Measurements from ENCODE around the gene SLC18B1.

DNA sequence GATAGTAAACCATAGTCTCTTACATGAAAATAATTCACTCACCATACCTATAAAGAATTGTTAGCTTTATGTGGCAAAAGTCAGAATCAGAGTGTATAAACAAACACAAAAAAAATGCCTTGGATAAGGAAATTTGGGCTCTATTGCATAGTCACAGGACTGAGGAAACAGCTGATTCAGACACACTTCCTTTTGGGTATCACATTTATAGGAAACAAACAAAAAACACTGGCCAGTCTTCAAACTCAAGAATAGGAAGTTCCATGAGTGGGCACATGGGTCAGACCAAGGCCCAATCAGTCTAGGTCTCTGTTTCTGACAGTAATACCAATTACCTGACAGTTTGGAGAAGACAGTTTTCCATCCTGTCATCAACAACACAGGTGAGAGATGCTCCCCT is 8.0 kb downstream of the SLC18B1 start:
- TF ChIP-seq SIN3B (IDR thresholded peaks at IDR 0.05; ENCODE audit: low read length) (no peak), ESRRA (CRISPR knock-in tag; IDR thresholded peaks at IDR 0.05; ENCODE audit: low read depth) (no peak), ZNF430 (CRISPR knock-in tag; IDR thresholded peaks at IDR 0.05) (no peak), RFX5 (IDR thresholded peaks at IDR 0.05; ENCODE audit: low read depth, low read length) (no peak), ELF1 (CRISPR knock-in tag; IDR thresholded peaks at IDR 0.05) (no peak)
- TF ChIP-seq, protein P1, sequence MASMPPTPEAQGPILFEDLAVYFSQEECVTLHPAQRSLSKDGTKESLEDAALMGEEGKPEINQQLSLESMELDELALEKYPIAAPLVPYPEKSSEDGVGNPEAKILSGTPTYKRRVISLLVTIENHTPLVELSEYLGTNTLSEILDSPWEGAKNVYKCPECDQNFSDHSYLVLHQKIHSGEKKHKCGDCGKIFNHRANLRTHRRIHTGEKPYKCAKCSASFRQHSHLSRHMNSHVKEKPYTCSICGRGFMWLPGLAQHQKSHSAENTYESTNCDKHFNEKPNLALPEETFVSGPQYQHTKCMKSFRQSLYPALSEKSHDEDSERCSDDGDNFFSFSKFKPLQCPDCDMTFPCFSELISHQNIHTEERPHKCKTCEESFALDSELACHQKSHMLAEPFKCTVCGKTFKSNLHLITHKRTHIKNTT (CRISPR knock-in tag; IDR thresholded peaks at IDR 0.05), result no peak
- TF ChIP-seq, protein P2, sequence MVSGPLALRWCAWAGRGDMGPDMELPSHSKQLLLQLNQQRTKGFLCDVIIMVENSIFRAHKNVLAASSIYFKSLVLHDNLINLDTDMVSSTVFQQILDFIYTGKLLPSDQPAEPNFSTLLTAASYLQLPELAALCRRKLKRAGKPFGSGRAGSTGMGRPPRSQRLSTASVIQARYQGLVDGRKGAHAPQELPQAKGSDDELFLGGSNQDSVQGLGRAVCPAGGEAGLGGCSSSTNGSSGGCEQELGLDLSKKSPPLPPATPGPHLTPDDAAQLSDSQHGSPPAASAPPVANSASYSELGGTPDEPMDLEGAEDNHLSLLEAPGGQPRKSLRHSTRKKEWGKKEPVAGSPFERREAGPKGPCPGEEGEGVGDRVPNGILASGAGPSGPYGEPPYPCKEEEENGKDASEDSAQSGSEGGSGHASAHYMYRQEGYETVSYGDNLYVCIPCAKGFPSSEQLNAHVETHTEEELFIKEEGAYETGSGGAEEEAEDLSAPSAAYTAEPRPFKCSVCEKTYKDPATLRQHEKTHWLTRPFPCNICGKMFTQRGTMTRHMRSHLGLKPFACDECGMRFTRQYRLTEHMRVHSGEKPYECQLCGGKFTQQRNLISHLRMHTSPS (CRISPR knock-in tag; IDR thresholded peaks at IDR 0.05; ENCODE audit: low read depth), result no peak
- TF ChIP-seq, protein P3, sequence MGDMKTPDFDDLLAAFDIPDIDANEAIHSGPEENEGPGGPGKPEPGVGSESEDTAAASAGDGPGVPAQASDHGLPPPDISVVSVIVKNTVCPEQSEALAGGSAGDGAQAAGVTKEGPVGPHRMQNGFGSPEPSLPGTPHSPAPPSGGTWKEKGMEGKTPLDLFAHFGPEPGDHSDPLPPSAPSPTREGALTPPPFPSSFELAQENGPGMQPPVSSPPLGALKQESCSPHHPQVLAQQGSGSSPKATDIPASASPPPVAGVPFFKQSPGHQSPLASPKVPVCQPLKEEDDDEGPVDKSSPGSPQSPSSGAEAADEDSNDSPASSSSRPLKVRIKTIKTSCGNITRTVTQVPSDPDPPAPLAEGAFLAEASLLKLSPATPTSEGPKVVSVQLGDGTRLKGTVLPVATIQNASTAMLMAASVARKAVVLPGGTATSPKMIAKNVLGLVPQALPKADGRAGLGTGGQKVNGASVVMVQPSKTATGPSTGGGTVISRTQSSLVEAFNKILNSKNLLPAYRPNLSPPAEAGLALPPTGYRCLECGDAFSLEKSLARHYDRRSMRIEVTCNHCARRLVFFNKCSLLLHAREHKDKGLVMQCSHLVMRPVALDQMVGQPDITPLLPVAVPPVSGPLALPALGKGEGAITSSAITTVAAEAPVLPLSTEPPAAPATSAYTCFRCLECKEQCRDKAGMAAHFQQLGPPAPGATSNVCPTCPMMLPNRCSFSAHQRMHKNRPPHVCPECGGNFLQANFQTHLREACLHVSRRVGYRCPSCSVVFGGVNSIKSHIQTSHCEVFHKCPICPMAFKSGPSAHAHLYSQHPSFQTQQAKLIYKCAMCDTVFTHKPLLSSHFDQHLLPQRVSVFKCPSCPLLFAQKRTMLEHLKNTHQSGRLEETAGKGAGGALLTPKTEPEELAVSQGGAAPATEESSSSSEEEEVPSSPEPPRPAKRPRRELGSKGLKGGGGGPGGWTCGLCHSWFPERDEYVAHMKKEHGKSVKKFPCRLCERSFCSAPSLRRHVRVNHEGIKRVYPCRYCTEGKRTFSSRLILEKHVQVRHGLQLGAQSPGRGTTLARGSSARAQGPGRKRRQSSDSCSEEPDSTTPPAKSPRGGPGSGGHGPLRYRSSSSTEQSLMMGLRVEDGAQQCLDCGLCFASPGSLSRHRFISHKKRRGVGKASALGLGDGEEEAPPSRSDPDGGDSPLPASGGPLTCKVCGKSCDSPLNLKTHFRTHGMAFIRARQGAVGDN (CRISPR knock-in tag; IDR thresholded peaks at IDR 0.05), result no peak

Data from HepG2 (cell line).